Embryonic facial prominence (tissue), 1 donor: ENCODE results near the gene DTX1.

ENCODE experiments used
- DNase-seq: peaks from one replicate; pipeline ENCODE4 v3.0.0-alpha.2; 2016; ENCODE audit errors: extremely low spot score

DTX1 gene

GRCh38 chr12:113071135-113072112, 14.9 kb downstream of the DTX1 start:
- DNase-seq = no peak

- DNase-seq = no peak
Observed at GRCh38 chr12:113072136-113072535, 15.6 kb downstream of the DTX1 start.

GRCh38 chr12:113073586-113073985, 17.1 kb downstream of the DTX1 start:
- no peak for DNase-seq

- DNase-seq = no peak
Observed at GRCh38 chr12:113075137-113075683, 18.7 kb downstream of the DTX1 start.

- DNase-seq = no peak
Observed at GRCh38 chr12:113077057-113077858, 20.7 kb downstream of the DTX1 start.

- DNase-seq = no peak
Observed at GRCh38 chr12:113077859-113078255, 21.3 kb downstream of the DTX1 start.

GRCh38 chr12:113081873-113082272, 25.3 kb downstream of the DTX1 start:
- no peak for DNase-seq

GRCh38 chr12:113082486-113083148, 26.1 kb downstream of the DTX1 start:
- no peak for DNase-seq

GRCh38 chr12:113083863-113084435, 27.4 kb downstream of the DTX1 start:
- DNase-seq = no peak

- no peak for DNase-seq
Observed at GRCh38 chr12:113086249-113087164, 30.0 kb downstream of the DTX1 start.

- DNase-seq = no peak
Observed at GRCh38 chr12:113087193-113087592, 30.7 kb downstream of the DTX1 start.

- DNase-seq = no peak
Observed at GRCh38 chr12:113088037-113088436, 31.5 kb downstream of the DTX1 start.

- no peak for DNase-seq
Observed at GRCh38 chr12:113088971-113089756, 32.6 kb downstream of the DTX1 start.

GRCh38 chr12:113089839-113090238, 33.3 kb downstream of the DTX1 start:
- no peak for DNase-seq

GRCh38 chr12:113090740-113091139, 34.2 kb downstream of the DTX1 start:
- DNase-seq = no peak

GRCh38 chr12:113091506-113091905, 35.0 kb downstream of the DTX1 start:
- DNase-seq = no peak

- DNase-seq = no peak
Observed at GRCh38 chr12:113092607-113093408, 36.3 kb downstream of the DTX1 start.

GRCh38 chr12:113093409-113094101, 37.0 kb downstream of the DTX1 start:
- no peak for DNase-seq
